Endothelial cell (in vitro differentiated cells): Measurements from ENCODE around the gene HES4. TPM values are rescaled to one million over a fixed set of nuclear protein-coding genes. Genes with fewer than 3 reads are reported as not detected.

Source experiments
- DNase-seq: peaks from one replicate; pipeline ENCODE4 v3.0.0; 2021; ENCODE audit warnings: low spot score
- H3K27ac Mint-ChIP-seq: one replicate; pipeline ENCODE4 v1.8.0; 2021; ENCODE audit warnings: mixed read lengths, inconsistent platforms; ENCODE audit not compliant: unreplicated experiment
- H3K27me3 Mint-ChIP-seq: one replicate; pipeline ENCODE4 v1.8.0; 2021; ENCODE audit warnings: mild to moderate bottlenecking, moderate library complexity, mixed read lengths, inconsistent platforms; ENCODE audit not compliant: unreplicated experiment
- H3K36me3 Mint-ChIP-seq: one replicate; pipeline ENCODE4 v1.8.0; 2021; ENCODE audit warnings: mild to moderate bottlenecking, low read depth, mixed read lengths, inconsistent platforms; ENCODE audit not compliant: unreplicated experiment
- H3K4me1 Mint-ChIP-seq: one replicate; pipeline ENCODE4 v1.8.0; 2021; ENCODE audit warnings: mild to moderate bottlenecking, mixed read lengths, inconsistent platforms; ENCODE audit not compliant: unreplicated experiment
- H3K4me3 Mint-ChIP-seq: one replicate; pipeline ENCODE4 v1.8.0; 2021; ENCODE audit warnings: mild to moderate bottlenecking, mixed read lengths, inconsistent platforms; ENCODE audit not compliant: unreplicated experiment
- H3K9me3 Mint-ChIP-seq: one replicate; pipeline ENCODE4 v1.8.0; 2021; ENCODE audit warnings: mixed read lengths, inconsistent platforms; ENCODE audit not compliant: unreplicated experiment
- total RNA-seq: library from RNA; stranded (reverse); fragmentation: NEBNext Ultra II Directional; extraction: Animal tissue kit (Norgen Biotek cat#: 25700); gene quantifications from one replicate; pipeline ENCODE4 v1.2.1, GENCODE V29; 2021; ENCODE audit not compliant: unreplicated experiment
- TF ChIP-seq, protein P1 (sequence below): fragments of 200-600 bp; sonication (generic); IDR thresholded peaks from one replicate; pipeline ENCODE4 v1.5.0; 2021; ENCODE audit warnings: antibody characterized with exemption; ENCODE audit not compliant: unreplicated experiment

Gene HES4
- total RNA-seq, 1 donor from 2014 or later = 144 TPM

DNA sequence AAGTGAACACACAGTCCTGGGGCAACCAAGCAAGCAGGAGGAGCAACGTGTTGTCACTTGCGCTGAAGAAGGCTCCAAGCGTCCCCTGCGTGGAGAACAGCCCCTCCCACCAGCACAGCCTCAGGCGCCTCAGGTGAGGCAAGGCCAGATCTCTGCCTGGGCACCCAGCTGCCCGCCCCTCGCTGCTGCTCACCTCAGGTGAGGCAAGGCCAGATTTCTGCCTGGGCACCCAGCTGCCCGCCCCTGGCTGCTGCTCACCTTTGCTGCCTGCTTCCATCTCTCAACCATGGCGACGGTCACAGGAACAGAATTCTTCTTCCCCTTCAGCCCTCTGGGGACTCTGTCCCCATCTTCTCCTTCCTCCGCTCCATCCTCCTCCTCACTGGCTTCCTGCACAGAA, 43.3 kb downstream of the HES4 start:
- Mint-ChIP-seq H3K9me3 (no peaks in the 10 kb centered on the region), H3K4me1 (peaks cover 7% of the 10 kb centered on the region), H3K27ac (no peak overlapping the region), H3K4me3 (no peak overlapping the region), H3K27me3 (peaks cover 14% of the 10 kb centered on the region), H3K36me3 (peaks cover 23% of the 10 kb centered on the region)
- TF ChIP-seq, protein P1, sequence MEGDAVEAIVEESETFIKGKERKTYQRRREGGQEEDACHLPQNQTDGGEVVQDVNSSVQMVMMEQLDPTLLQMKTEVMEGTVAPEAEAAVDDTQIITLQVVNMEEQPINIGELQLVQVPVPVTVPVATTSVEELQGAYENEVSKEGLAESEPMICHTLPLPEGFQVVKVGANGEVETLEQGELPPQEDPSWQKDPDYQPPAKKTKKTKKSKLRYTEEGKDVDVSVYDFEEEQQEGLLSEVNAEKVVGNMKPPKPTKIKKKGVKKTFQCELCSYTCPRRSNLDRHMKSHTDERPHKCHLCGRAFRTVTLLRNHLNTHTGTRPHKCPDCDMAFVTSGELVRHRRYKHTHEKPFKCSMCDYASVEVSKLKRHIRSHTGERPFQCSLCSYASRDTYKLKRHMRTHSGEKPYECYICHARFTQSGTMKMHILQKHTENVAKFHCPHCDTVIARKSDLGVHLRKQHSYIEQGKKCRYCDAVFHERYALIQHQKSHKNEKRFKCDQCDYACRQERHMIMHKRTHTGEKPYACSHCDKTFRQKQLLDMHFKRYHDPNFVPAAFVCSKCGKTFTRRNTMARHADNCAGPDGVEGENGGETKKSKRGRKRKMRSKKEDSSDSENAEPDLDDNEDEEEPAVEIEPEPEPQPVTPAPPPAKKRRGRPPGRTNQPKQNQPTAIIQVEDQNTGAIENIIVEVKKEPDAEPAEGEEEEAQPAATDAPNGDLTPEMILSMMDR = no peak
- no peak for DNase-seq

DNA sequence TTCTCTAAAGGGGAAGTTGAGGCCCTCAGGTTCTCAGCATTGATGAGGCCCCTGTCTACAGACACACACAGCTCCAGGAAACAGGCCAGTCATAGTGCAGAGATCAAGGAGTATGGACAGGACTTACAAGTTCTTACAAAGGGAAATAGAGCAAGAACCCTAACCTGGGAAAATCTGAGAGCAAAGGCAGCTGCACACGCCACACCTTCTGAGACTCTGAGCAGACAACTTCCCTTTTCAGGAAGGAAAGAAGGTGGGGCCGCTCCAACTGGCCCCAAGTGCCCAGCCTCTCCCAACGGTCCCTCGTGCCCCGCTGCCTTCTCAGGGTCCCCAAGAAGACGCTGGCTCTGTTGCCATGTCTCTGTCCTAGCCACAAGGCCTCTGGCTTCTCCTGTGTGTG, 44.4 kb downstream of the HES4 start:
- peaks cover 32% of the 10 kb centered on the region for H3K36me3 Mint-ChIP-seq
- TF ChIP-seq, protein P1 = no peak
- H3K4me3 Mint-ChIP-seq = peak overlapping the region; percentile 26
- H3K9me3 Mint-ChIP-seq = no peaks in the 10 kb centered on the region
- H3K4me1 Mint-ChIP-seq = peaks cover 7% of the 10 kb centered on the region
- no peak for DNase-seq
- peaks cover 17% of the 10 kb centered on the region for H3K27me3 Mint-ChIP-seq
- no peak overlapping the region for H3K27ac Mint-ChIP-seq

DNA sequence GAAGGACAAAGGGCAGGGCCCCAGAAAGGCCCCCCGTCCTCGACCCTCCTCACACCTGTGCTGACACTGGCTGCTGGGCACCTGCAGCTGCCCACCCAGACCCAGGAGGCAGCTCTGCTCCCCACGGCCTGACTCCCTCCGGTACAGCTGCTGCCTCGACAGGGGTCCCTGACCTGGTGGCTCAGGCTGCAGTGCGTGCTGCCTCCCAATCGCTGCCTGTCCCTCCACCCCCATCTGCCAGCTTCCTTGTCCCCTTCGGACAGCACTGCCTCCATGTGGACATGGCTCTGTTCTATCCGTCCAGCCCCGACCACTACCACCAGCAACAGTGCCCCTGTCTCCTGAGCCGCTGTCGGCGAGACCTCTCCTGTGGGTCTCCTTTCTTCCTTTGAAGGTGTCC, 45.0 kb downstream of the HES4 start:
- peak overlapping the region; percentile 26 for H3K4me3 Mint-ChIP-seq
- TF ChIP-seq, protein P1 = no peak
- H3K36me3 Mint-ChIP-seq = peaks cover 37% of the 10 kb centered on the region
- H3K27ac Mint-ChIP-seq = no peak overlapping the region
- peaks cover 7% of the 10 kb centered on the region for H3K4me1 Mint-ChIP-seq
- no peak for DNase-seq
- peaks cover 17% of the 10 kb centered on the region for H3K27me3 Mint-ChIP-seq
- no peaks in the 10 kb centered on the region for H3K9me3 Mint-ChIP-seq

DNA sequence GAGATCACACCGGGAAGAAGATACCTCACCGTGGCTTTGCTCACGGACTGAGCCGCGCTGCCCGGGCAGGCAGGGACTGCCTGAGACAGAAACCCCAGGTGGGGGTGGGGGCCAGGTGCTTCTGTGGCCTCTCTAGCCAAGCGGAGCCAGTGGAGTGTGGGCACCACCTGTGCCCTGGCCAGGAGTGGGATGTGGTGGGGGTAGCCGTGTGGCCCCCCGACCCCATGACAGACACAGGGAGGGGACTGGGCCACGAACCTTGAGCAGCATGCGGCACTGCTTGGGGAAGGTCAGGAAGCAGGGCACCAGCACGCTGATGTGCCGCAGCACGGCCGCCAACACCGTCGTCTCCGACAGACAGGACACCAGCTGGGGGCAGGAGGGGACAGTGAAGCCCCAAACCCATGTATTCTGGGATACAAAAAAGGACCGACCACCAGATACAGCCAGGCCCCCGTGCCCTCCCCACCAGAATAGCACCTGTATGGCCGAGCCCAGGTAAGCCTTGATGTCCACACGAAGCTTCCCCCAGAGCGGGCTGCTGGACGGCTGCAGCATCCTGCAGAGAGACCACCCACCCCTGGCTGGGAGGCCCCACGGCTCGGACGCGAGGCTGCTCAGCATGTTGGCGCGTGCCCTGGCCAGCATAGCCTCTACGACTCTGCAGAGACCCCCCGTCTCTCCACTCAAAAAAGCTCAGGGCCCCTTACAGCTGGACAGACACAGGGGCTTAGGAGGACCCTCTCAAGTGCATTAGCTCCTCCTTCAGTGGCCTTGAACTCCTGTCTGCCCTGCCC, 46.2 kb downstream of the HES4 start:
- Mint-ChIP-seq H3K4me3 (peak overlapping the region; percentile 21), H3K27ac (no peak overlapping the region), H3K36me3 (peaks cover 47% of the 10 kb centered on the region), H3K9me3 (no peaks in the 10 kb centered on the region), H3K4me1 (peaks cover 7% of the 10 kb centered on the region), H3K27me3 (peaks cover 17% of the 10 kb centered on the region)
- TF ChIP-seq, protein P1 = no peak
- DNase-seq = no peak

DNA sequence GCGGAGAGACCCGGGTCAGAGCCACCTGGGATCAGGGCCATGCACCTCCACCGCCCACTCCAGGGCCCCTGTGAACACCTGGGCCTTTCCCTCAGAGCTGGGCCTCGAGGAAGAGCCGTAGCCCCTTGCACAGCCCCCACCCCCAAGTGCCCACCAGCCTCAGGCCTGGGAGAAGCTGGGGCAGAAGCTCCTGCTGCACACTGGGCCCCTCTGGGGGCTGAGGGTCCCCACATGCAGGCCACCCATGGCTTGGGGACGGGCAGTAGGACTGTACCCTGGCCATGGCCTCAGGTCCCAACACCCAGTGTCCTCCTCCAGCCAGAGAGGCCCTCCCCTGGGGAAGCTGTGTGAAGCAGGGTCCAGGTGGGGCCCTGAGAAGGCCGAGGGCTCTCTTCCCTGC, 47.3 kb downstream of the HES4 start:
- Mint-ChIP-seq H3K27ac (no peak overlapping the region), H3K9me3 (no peaks in the 10 kb centered on the region), H3K4me1 (peaks cover 1% of the 10 kb centered on the region), H3K27me3 (peaks cover 14% of the 10 kb centered on the region), H3K4me3 (no peak overlapping the region), H3K36me3 (peaks cover 42% of the 10 kb centered on the region)
- DNase-seq = no peak
- TF ChIP-seq, protein P1 = no peak
